Body of pancreas (tissue), 4 donors: ENCODE data around the gene KRT8.

Source experiments
- POLR2A ChIP-seq, 3 donors: fragments of 450-650 bp; IDR thresholded peaks; one replicate each; pipeline ENCODE4 v1.6.1; 2016; ENCODE audit warnings: antibody characterized with exemption in 3 of 3, mild to moderate bottlenecking in 2 of 3
- TF ChIP-seq, protein P1 (sequence below), 7 experiments: fragments of 450-650 bp in 4 of 7; fragments of 200-600 bp in 3 of 7; sonication (generic) in 3 of 7; IDR thresholded peaks; one replicate each; pipeline ENCODE4 v1.5.1; 2016 to 2019; ENCODE audit warnings: antibody characterized with exemption in 7 of 7

DNA sequence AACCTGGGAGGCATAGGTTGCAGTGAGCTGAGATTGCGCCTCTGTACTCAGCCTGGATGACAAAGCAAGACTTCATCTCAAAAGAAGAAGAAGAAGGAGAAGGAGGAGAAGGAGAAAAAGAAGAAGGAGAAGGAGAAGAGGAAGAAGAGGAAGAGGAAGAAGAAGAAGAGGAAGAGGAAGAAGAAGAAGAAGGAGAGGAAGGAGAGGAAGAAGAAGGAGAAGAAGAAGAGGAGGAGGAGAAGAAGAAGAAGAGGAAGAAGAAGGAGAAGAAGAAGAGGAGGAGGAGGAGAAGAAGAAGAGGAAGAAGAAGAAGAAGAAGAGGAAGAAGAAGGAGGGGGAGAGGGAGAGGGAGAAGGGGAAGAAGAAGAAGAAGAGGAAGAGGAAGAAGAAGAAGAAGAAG lies 12.9 kb upstream of the KRT8 start:
- TF ChIP-seq, protein P1, sequence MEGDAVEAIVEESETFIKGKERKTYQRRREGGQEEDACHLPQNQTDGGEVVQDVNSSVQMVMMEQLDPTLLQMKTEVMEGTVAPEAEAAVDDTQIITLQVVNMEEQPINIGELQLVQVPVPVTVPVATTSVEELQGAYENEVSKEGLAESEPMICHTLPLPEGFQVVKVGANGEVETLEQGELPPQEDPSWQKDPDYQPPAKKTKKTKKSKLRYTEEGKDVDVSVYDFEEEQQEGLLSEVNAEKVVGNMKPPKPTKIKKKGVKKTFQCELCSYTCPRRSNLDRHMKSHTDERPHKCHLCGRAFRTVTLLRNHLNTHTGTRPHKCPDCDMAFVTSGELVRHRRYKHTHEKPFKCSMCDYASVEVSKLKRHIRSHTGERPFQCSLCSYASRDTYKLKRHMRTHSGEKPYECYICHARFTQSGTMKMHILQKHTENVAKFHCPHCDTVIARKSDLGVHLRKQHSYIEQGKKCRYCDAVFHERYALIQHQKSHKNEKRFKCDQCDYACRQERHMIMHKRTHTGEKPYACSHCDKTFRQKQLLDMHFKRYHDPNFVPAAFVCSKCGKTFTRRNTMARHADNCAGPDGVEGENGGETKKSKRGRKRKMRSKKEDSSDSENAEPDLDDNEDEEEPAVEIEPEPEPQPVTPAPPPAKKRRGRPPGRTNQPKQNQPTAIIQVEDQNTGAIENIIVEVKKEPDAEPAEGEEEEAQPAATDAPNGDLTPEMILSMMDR (IDR thresholded peaks at IDR 0.05): no peak
- no peak for TF ChIP-seq POLR2A (IDR thresholded peaks at IDR 0.05)
